DMS 273 (cell line): ENCODE data around the gene BCKDHB.
A peak's percentile ranks its signal among the peaks of the same experiment; 100 is the strongest.

ENCODE experiments used
- DNase-seq: peaks from one replicate; lab custom pipeline; 2025; ENCODE audit not compliant: unreplicated experiment; lab: John Stamatoyannopoulos, UW

Gene BCKDHB

GRCh38 chr6:80148220-80148619 is 41.7 kb downstream of the BCKDHB start:
- no peak for DNase-seq

- no peak for DNase-seq
These were observed 45.2 kb downstream of the BCKDHB start for GRCh38 chr6:80151635-80152034.

- DNase-seq = no peak
These were observed 47.7 kb downstream of the BCKDHB start for GRCh38 chr6:80154160-80154559.

GRCh38 chr6:80156221-80156620 is 49.8 kb downstream of the BCKDHB start:
- no peak for DNase-seq

- no peak for DNase-seq
These were observed 52.1 kb downstream of the BCKDHB start for GRCh38 chr6:80158478-80158989.

- no peak for DNase-seq
These were observed 55.0 kb downstream of the BCKDHB start for GRCh38 chr6:80161434-80161833.

GRCh38 chr6:80163754-80164187 is 57.3 kb downstream of the BCKDHB start:
- DNase-seq = no peak

GRCh38 chr6:80165143-80165542 is 58.7 kb downstream of the BCKDHB start:
- DNase-seq = no peak

GRCh38 chr6:80165819-80166218 is 59.3 kb downstream of the BCKDHB start:
- DNase-seq = no peak

- no peak for DNase-seq
These were observed 64.0 kb downstream of the BCKDHB start for GRCh38 chr6:80170433-80170832.

- DNase-seq = no peak
These were observed 66.9 kb downstream of the BCKDHB start for GRCh38 chr6:80173411-80173810.

- DNase-seq = no peak
These were observed 68.6 kb downstream of the BCKDHB start for GRCh38 chr6:80174900-80175572.

GRCh38 chr6:80179695-80180094 is 73.2 kb downstream of the BCKDHB start:
- DNase-seq = peak; percentile 6

GRCh38 chr6:80181352-80182081 is 75.0 kb downstream of the BCKDHB start:
- no peak for DNase-seq

GRCh38 chr6:80182308-80182707 is 75.8 kb downstream of the BCKDHB start:
- no peak for DNase-seq

- no peak for DNase-seq
These were observed 76.7 kb downstream of the BCKDHB start for GRCh38 chr6:80183019-80183795.

- DNase-seq = no peak
These were observed 79.0 kb downstream of the BCKDHB start for GRCh38 chr6:80185492-80185891.

GRCh38 chr6:80186082-80186481 is 79.6 kb downstream of the BCKDHB start:
- no peak for DNase-seq

GRCh38 chr6:80196906-80197305 is 90.4 kb downstream of the BCKDHB start:
- no peak for DNase-seq

- peak; percentile 22 for DNase-seq
These were observed 91.0 kb downstream of the BCKDHB start for GRCh38 chr6:80197474-80197873.

- no peak for DNase-seq
These were observed 91.5 kb downstream of the BCKDHB start for GRCh38 chr6:80197986-80198385.

GRCh38 chr6:80203283-80203682 is 96.8 kb downstream of the BCKDHB start:
- DNase-seq = no peak
